HG03108 (cell line): ENCODE data around the gene ARHGEF40.

Experiments
- ATAC-seq: cut with Tn5 transposase; IDR thresholded peaks from one replicate; pipeline ENCODE4 v1.9.1; 2021; ENCODE audit warnings: moderate library complexity; ENCODE audit not compliant: unreplicated experiment

ARHGEF40 gene

GRCh38 chr14:21078726-21079125, 8.6 kb downstream of the ARHGEF40 start:
- no peak for ATAC-seq

- ATAC-seq = no peak
Measured at GRCh38 chr14:21081521-21082142, 11.5 kb downstream of the ARHGEF40 start.

- ATAC-seq = no peak
Measured at GRCh38 chr14:21083565-21084325, 13.6 kb downstream of the ARHGEF40 start.

GRCh38 chr14:21084396-21084795, 14.3 kb downstream of the ARHGEF40 start:
- no peak for ATAC-seq

- no peak for ATAC-seq
Measured at GRCh38 chr14:21084998-21085853, 15.1 kb downstream of the ARHGEF40 start.

- no peak for ATAC-seq
Measured at GRCh38 chr14:21086908-21087293, 16.8 kb downstream of the ARHGEF40 start.

- ATAC-seq = no peak
Measured at GRCh38 chr14:21087294-21088091, 17.4 kb downstream of the ARHGEF40 start.

- ATAC-seq = no peak
Measured at GRCh38 chr14:21088687-21089086, 18.6 kb downstream of the ARHGEF40 start.

- no peak for ATAC-seq
Measured at GRCh38 chr14:21089271-21089670, 19.2 kb downstream of the ARHGEF40 start.

- ATAC-seq = no peak
Measured at GRCh38 chr14:21089877-21090193, 19.7 kb downstream of the ARHGEF40 start.

- ATAC-seq = no peak
Measured at GRCh38 chr14:21090194-21090939, 20.3 kb downstream of the ARHGEF40 start.

- no peak for ATAC-seq
Measured at GRCh38 chr14:21090940-21091663, 21.0 kb downstream of the ARHGEF40 start.

GRCh38 chr14:21091821-21092272, 21.7 kb downstream of the ARHGEF40 start:
- ATAC-seq = no peak

GRCh38 chr14:21092273-21093011, 22.3 kb downstream of the ARHGEF40 start:
- peak; percentile 77 for ATAC-seq

GRCh38 chr14:21093018-21093417, 22.9 kb downstream of the ARHGEF40 start:
- no peak for ATAC-seq

- no peak for ATAC-seq
Measured at GRCh38 chr14:21093769-21094681, 23.9 kb downstream of the ARHGEF40 start.

- no peak for ATAC-seq
Measured at GRCh38 chr14:21095430-21096205, 25.5 kb downstream of the ARHGEF40 start.
